NCI-H748 treated with DMSO at 0.1 percent for 48 hours (cell line): Measurements from ENCODE around the gene RRAS.
A peak's percentile ranks its signal among the peaks of the same experiment; 100 is the strongest.
"Not testable (repeated sequence)": the region's sequence is repeated elsewhere in the genome, so short reads cannot be mapped to it uniquely, and the experiment has no call there.

Source experiments
- DNase-seq: peaks from one replicate; lab custom pipeline; 2025; lab: John Stamatoyannopoulos, UW

RRAS gene

DNA sequence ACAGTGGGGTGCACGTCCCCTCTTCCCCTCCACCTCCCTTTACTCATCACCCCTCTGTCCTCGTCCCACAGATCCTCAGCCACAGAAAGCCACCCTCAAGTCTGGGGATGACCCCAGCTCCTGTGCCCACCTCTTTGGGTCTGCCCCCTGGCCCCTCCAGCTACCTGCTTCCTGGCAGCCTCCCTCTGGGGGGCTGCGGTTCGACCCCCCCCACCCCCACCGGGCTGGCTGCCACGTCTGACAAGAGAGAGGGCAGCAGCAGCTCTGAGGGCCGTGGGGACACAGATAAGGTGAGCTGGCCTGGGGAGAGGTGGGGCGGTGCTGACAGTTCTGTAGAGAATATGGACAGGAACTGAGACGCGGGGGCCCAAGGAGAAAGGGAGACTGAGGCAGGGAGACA lies 14.6 kb upstream of the RRAS start:
- DNase-seq: no peak

DNA sequence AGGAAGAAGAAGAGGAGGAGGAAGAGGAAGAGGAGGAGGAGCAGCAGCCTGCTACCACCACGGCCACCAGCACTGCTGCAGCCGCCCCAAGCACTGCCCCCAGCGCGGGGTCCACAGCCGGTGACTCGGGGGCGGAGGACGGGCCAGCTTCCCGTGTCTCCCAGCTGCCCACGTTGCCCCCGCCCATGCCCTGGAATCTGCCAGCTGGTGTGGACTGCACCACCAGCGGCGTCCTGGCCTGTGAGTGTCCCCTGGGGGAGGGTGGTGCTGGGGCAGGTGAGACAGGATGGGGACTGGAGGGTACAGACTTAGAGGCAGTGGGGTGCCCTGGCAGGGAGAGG lies 13.5 kb upstream of the RRAS start:
- no peak for DNase-seq

DNA sequence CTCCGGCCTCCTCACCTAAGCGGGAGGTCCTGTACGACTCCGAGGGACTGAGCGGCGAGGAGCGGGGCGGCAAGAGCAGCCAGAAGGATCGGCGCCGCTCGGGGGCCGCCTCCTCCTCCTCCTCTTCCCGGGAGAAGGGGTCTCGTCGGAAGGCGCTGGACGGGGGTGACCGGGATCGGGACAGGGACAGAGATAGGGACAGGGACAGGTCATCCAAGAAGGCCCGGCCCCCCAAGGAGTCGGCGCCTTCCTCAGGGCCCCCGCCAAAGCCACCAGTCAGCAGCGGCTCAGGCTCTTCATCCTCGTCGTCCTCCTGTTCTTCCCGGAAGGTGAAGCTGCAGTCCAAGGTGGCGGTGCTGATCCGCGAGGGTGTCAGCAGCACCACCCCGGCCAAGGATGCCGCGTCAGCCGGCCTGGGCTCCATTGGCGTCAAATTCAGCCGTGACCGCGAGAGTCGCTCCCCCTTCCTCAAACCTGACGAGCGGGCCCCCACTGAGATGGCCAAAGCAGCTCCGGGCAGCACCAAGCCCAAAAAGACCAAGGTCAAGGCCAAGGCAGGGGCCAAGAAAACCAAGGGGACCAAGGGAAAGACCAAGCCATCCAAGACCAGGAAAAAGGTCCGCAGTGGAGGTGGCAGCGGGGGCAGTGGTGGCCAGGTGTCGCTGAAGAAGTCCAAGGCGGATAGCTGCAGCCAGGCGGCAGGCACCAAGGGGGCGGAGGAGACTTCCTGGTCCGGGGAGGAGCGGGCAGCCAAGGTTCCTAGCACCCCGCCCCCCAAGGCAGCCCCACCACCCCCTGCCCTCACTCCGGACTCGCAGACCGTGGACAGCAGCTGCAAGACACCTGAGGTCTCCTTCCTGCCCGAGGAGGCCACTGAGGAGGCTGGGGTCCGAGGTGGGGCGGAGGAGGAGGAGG lies 12.9 kb upstream of the RRAS start:
- no peak for DNase-seq

DNA sequence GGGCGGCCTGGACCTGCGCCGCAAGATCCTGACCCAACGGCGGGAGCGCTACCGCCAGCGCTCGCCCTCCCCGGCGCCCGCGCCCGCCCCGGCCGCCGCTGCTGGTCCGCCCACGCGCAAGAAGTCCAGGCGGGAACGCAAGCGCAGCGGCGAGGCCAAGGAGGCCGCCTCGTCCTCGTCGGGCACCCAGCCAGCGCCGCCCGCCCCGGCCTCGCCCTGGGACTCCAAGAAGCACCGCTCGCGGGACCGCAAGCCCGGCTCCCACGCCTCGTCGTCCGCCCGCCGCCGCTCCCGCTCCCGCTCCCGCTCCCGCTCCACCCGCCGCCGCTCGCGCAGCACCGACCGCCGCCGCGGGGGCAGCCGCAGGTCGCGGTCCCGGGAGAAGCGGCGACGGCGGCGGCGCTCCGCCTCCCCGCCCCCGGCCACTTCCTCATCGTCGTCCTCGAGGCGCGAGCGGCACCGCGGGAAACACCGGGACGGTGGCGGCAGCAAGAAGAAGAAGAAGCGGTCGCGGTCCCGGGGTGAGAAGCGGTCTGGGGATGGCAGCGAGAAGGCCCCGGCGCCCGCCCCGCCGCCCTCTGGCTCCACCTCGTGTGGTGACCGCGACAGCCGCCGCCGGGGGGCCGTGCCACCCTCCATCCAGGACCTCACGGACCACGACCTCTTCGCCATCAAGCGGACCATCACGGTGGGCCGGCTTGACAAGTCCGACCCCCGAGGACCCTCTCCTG lies 12.0 kb upstream of the RRAS start:
- DNase-seq: no peak

DNA sequence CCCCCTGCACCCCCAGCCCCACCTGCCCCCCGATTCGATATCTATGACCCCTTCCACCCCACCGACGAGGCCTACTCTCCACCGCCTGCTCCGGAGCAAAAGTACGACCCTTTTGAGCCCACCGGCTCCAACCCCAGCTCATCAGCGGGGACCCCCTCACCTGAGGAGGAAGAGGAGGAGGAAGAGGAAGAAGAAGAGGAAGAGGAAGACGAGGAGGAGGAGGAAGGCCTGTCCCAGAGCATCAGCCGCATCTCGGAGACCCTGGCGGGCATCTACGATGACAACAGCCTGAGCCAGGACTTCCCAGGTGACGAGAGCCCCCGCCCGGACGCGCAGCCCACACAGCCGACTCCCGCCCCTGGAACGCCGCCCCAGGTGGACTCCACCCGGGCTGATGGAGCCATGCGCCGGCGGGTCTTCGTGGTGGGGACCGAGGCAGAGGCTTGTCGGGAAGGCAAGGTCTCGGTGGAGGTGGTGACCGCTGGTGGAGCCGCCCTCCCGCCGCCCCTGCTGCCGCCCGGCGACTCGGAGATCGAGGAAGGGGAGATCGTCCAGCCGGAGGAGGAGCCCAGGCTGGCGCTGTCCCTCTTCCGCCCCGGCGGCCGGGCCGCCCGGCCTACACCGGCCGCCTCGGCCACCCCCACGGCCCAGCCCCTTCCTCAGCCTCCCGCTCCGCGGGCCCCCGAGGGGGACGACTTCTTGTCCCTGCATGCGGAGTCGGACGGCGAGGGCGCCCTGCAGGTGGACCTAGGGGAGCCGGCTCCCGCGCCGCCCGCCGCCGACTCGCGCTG lies 11.3 kb upstream of the RRAS start:
- no peak for DNase-seq

DNA sequence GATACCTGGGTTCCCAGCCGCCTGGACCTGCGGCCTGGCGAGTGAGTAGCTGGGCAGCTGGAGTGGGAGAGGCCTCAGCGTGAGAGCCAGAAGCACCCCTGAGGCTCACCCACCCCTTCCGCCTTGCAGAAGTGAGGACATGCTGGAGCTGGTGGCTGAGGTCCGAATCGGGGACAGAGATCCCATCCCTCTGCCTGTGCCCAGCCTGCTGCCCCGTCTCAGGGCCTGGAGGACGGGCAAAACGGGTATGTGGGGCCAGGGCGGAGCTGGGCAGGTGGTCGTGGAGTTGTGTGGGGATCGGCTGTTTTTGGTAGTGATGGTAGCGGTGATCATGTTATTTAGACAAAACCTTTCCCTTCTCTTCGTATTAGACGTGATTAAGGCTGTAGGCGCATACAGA lies 6.6 kb upstream of the RRAS start:
- no peak for DNase-seq

DNA sequence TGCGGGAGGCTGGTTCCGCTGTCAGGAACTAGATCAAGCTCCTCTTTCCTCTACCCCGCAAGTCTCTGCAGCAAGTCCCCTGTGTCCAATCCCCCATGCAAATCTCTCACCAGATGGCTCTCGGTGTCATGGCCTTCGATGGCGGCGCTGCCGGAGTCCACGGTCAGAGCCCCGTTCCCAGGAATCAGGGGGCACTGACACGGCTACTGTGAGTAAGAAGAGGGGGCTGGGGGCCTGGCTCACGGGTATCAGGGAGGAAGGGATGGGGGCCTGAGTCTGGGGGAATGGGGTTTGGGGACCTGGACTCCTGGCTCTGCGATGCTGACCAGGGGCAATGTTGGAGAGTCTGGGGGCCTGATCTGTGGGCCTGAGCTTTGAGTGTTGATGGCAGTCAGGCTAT lies 6.1 kb upstream of the RRAS start:
- no peak for DNase-seq

DNA sequence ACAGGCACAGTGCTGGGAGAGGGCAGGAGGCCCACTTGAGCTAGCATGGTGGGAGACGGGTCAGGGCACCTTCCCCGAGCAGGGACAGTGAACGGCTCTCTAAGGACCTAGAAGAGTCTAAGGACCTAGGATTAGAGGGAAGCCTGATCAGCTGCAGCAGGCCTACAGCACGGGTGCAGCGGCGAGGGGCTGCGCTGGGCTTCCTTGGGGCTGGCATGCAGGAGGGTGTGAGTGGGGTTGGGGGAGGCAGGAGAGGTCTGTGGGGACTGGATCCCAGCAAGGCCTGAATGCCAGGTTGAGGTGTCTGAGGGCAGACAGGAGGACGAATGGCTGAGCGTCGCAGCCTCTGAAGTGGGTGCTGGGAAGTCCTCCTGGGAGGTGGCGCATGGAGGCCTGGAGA lies 5.6 kb upstream of the RRAS start:
- no peak for DNase-seq

DNA sequence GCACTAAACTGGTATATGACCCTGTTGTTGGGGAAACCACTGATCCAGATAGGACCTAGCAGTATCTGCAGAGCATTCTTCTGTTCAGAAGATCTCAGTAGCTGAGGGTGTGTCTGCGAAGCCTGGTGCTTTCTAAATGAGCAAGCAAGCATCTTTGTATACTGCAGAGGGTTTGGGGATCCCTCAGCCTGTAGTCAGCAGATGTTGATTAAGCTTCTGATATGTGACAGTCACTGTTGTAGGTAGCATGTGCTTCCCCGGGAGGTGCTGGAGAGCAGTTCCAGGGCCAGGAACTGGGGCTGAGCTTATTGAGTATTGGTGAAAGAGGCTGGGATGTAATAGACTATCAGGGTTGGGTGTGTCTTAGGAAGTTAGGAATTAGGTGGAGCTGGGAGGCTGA lies 3.5 kb upstream of the RRAS start:
- DNase-seq: no peak

DNA sequence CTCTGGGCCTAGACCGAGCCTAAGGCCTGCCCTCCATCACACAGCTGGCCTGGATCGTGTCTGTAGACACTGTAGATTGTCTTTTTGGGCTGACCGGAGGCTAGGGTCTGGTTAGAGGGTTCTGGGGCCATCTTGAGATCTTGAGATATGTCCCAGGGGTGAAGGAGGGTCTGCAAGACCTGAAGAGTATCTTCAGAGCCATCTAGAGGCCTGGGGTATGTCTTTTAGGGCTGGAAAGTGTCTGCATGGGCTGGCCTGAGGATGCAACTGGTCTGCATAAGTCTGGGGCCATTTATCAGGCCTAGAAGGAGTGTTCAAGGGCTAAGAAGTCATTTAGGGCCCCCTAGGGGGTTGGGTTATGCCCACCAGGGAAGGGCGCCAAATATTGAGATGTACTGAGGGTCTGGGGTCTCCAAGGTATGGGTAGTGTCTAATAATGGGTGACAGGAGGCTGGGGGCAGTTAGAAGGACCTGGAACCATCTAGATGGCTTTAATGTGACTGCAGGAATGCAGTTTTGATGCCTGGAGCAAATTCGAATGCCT lies 2.6 kb upstream of the RRAS start:
- no peak for DNase-seq

DNA sequence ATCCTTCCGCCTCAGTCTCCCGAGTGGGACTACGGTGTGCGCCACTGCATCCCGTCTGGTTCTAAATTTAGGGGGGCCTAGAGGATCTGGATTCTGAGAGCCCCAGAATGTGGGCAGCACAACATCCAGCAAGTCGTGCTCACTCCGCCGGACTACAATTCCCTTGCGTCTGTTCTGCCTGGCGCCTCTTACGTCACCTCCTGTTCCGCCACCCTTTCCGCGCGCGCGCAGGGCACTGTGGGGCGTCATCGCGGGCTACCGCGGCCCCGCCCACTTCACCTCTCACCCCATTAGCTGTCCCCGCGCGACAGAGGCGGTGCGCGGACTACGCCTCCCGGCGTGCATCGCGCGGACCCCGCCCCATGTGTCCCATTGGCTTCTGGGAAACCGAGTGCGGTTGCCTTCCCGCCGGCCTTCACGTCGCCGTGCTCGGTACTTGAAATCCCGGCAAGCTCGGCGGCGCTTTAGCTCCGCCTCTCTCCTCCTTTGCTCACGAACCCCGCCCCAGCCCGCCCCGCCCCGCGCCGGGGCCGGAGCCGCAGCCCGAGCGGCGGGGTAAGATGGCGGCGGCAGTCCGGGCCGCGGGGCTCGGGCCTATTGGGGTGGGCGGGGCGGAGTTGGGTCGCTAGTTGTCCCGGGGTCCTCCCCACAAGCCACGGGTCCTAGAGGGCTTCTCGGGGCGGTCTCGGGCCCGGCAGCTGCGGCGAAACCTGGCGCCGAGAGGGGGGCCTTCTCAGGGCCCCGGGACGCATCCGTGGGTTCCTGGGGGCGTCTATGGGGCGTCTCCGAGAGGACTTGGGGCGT lies 1.9 kb upstream of the RRAS start, which contains the start of gene SCAF1:
Gene SCAF1, plus strand, starts transcription at position 522 of the 804 bp plus-strand sequence. CDS start 2,818 bp downstream, outside the sequence.
- DNase-seq: peak; percentile 98

DNA sequence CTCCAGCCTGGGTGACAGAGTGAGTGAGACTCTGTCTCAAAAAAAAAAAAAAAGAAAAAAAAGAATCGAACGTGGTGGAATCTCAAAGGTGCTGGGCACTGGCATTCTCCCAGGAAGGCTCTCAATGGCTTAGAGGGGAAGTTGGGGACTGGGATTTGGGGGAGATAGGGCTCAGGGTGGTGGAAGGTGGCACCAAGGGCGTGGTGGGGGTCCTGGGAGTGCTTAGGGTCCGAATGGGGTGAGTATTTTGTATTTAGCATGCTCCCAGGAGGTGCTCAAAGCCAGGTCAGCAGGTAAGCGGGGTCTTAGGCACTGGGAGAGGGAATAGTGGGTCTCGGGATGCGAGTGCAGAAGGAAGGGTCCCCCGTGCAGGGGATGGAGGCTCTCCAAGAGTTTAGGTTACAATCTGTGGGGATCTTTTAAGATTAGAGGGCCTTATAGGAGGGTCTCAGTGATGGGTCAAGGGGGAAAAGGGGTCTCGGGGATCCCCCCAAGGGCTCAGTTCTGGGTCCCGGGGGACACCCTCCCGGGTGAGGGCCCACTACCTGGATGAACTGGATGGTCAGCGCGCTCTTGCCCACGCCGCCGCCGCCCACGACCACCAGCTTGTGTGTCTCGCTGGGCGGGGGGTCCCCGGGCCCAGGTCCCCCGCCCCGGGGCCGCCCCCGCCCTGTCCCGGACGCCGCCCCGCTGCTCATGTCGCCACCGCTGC lies 386 bp downstream of the RRAS start:
- DNase-seq: no peak

DNA sequence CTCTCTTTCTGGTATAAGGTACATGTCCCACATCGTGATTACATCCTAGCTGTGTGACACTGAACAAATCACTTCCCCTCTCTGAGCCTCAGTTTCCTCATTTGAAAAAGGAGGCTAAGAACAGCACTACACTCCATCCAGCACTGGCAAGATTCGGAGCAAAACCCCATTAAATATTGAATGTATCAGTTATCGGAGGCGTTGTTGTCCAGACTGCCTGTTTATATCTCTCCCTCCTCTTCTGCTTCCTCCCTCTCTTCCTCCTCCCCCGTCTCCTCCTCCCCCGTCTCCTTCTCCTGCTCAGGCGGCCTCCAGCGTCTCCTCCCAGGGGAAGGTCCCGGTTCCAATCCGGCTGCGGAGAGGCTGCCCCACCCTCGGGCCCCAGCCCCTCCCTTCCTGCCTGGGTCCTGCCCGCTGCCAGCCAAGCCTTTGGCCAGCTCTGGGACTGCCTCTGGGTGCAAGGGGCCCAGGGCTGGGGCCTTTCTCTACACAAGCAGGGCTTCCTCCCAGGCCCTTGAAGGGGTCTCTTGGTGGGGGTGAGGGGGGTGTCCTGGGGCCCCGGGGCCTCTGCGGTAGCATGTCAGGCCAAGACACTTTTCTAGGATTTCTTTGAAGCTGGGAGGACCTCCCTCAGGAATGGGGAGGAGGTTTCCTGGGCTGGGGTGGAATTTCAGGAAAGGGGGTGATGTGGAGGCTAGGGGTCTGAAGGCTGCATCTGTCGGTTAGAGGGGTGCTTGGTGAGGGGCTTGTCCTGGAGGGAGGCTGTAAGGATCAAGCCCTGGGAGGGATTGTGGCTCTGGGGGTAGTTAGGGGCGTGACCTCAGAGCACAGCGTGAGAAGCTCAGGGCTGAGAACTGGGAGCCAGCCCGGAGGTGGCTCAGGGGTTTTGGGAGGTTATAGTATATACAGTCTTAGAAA lies 1.9 kb downstream of the RRAS start:
- no peak for DNase-seq

DNA sequence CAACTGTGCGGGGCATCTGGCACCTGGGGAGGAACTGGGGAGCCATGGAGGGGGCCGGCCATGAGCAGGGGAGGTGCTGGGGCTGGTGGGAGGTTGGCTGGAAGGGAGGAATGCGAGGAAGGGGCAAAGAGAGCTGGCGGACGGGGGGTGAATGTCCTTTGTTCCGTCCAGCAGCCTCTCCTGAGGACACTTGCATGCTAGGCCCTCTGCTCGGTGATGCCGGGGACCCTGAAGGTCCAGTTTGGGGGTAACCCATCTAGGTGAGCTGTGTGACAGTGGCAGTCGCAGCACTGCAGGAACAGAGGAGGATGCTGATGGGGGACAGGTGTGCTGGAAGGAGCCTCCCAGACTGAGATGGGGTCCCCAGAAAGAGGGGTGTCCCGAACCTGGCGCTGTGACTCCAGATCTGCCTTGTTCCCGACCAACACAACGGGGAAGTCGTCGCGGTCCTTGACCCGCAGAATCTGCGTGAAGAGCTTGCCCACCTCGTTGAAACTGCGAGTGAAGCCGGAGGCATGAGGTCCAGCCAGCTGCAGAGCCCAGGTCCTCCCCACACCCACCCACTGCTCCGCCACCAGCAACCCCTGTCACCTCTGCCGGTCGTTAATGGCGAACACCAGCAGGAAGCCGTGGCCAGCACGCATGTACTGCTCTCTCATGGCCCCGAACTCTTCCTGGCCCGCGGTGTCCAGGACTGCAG lies 3.6 kb downstream of the RRAS start:
- no peak for DNase-seq

DNA sequence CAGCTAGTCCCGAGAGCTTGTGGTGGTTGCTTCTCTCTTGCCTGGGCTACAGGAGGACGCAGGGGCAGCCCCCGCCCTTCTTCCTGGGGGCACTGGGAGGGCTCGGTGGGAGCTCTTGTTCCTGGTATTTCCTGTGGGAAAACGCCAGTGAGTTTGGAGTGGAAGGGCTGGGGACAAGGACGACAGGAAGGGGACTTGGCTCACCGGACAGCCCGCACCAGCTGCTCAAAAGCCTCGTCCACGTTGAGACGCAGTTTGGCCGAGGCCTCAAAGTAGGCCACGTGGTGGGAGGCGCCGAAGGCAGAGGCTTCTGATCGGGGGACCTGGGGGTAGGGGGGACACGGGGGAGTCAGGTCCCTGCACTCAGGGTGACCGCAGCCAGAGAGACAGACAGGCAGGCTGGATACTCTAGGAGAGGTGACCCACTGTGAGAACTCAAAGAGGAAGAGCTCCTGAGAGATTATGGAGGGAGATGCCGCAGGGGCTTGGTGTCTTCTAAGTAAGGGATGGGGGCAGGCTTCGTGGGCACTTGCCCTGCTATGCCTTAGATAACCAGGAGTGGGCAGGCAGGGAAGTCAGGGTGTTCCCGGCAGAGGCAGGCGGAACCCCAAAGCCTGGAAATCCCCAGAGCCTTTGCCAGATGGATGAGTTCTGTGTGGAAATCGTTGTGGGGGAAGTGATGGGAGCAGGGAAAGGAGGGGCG lies 4.3 kb downstream of the RRAS start:
- no peak for DNase-seq

DNA sequence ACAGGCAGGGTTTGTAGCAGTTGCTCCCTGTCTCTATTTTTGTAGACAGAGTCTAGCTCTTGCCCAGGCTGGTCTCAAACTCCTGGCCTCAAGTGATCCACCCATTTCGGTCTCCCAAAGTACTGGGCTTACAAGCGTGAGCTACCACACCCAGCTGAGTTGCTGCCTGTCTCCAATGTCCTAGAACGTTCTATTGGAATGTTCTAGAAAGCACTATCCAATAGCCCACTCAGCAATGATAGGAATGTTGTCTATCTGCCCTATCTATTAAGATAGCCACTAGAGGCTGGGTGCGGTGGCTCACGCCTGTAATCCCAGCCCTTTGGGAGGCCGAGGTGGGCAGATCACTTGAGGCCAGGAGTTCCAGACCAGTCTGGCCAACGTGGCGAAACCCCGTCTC lies 6.7 kb downstream of the RRAS start:
- DNase-seq: not testable (repeated sequence)

DNA sequence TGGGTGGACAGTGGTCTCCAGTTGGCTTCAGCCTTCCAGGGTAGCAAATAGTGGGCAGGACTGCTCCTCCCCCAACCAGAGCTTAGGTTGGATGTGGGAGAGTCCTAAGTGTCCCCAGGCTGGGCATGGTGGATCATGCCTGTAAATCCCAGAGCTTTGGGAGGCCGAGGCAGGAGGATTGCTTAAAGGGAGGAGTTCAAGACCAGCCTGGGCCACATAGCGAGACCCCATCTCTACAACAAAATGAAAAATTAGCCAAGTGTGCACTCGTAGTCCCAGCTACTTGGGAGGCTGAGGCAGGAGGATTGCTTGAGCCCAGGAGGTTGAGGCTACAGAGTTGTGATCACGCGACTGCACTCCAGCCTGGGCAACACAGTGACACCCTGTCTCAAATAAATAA lies 7.4 kb downstream of the RRAS start:
- no peak for DNase-seq

DNA sequence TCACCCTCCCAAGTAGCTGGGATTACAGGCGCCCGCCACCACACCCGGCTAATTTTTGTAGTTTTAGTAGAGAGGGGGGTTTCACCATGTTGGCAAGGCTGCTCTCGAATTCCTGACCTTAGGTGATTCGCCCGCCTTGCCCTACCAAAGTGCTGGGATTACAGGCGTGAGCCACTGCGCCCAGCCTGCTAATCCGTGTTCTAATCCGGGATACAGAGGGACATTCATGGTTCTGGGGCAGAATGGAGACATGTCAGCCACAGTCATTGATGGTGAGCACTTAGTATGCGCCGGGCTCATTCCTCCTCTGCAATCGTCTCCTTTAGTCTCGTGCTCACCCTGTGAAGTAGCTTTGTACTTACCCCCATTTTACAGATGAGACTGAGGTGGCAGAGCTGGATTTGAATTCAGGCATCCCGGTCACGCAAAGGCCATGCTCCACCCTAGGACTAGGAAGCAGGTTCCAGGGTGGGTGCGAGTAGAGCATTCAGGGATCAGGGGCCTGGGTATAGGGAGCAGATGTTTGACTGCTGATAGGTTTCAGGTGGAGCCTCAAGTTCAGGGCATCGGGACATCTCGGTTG lies 8.2 kb downstream of the RRAS start:
- no peak for DNase-seq
